UCSD-AML1 (cell line): ENCODE data around the gene CCDC24.

ENCODE experiments used
- DNase-seq: peaks from one replicate; lab custom pipeline; 2025; ENCODE audit not compliant: unreplicated experiment; lab: John Stamatoyannopoulos, UW

The CCDC24 gene

DNA sequence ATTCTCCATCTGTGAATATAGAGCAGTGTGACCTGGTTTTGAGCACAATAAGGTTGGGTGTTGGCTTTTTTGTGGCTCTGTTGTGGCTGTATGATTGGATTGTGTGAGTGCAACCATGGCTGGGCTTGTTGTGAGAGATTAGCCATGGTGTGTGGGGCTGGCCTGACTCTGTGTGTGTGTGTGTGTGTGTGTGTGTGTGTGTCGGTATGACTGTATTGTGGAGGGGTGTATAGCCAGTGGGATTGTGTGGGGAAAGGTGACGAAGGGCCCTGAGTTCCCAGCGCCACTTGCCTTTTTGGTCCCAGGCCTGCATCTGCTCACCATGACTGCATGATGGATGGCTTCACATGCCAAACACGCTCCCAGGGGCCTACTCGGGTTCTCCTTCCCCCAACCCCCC, 45.8 kb downstream of the CCDC24 start:
- no peak for DNase-seq

DNA sequence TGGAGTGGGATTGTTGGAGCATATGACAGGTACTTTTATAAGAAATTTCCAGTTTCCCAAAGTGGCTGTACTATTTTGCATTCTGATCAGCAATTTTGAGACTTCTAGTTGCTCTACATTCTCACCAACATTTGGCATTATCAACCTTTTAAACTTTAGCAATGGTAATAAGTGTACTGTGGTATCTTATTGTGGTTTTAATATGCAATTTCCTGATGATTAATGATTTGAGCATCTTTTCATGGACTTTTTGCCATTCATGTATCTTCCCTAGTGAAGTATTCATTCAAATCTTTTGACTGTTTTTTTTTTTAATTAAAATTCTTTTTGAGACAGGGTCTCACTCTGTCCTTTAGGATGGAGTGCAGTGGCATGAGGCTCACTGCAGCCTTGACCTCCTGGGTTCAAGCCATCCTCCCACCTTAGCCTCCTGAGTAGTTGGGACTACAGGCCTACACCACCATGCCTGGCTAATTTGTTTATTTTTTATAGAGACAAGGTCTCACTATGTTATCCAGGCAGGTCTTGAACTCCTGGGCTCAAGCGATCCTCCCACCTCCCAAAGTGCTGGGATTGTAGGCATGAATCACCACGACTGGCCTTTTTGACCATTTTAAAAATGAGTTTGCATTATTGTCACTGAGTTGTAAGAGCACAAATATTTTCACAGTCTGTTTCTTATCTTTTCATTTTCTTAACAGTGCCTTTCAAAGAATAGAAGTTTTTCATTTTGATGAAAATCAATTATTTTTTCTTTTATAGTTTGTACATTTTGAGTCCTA, 47.7 kb downstream of the CCDC24 start:
- DNase-seq: no peak

DNA sequence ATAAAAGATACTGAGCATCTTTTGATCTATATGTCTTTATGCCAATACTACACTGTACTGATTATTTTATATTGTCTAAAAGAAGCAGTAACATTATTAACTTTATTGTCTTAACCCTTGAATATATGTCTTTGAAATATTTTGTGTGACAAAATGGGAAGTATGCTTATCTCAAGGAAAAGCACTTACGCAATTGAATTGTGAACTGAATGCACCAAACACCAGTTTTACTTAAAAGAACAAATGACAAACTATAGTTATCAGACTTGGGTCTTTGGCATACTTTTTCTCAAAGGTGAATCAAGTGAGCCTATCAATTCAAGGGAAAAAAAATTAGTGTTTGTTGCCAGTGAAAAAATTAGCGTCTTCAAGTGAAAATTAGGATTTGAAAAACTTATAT, 49.0 kb downstream of the CCDC24 start:
- no peak for DNase-seq

DNA sequence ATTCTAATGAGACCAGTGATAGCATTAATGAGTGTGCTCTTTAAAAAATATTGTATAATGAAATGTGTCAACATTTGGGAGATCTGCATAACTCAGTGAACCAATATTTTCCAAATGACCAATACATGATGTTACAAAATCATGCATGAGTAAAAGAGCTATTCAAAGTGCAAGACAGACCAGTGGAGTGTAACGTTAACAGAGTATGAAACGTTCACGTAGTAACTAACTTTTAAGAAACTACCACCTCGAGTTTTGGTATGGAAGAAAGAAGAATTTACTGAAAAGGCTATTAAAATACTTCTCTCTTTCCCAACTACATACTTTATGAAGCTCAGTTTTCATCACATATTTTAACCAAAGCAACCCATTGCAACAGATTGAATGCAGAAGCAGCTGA, 49.4 kb downstream of the CCDC24 start:
- DNase-seq: no peak

DNA sequence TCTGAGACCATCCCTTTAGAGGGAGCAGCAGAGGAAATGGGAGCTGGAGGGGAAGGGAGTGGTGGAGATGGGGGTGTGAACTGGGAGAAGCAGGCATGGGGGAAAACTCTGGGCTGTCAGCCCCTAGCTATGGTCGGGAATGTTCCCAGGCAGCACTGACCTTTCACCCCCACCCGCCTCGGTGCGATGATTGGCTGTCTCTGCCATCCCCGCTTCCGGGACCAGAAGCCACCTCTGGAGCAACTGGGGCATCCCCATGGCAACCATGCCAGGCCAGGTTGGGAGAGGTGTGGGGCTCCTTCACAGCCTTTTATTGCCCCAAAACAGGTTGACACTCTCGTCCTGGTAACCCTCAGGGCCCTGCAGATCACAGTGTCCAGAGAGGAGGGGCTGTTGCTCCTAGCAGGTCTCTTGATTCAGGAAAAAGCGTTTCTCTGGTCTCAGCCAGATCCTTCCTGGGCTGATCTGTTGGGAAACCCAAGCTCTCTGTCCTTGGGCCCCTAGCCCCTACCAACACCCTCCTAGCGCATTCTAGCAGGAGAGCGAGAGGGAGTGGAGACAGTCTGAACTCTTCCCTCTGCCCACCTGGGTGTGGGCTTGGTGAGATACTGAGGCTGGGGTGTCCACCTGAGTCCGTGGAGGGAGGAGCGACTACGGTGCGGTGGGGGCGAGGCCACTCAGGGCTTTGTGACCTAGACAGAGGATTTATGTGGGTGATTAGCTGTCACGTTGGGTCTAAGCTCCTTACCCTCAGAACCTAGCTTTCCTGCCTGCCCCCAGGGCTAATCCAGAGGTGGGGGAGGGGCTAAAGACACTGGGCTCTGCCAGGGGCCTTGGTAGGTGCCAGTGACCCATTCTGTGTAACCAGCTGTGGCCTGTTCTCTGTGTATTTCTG, 52.0 kb downstream of the CCDC24 start:
- no peak for DNase-seq

DNA sequence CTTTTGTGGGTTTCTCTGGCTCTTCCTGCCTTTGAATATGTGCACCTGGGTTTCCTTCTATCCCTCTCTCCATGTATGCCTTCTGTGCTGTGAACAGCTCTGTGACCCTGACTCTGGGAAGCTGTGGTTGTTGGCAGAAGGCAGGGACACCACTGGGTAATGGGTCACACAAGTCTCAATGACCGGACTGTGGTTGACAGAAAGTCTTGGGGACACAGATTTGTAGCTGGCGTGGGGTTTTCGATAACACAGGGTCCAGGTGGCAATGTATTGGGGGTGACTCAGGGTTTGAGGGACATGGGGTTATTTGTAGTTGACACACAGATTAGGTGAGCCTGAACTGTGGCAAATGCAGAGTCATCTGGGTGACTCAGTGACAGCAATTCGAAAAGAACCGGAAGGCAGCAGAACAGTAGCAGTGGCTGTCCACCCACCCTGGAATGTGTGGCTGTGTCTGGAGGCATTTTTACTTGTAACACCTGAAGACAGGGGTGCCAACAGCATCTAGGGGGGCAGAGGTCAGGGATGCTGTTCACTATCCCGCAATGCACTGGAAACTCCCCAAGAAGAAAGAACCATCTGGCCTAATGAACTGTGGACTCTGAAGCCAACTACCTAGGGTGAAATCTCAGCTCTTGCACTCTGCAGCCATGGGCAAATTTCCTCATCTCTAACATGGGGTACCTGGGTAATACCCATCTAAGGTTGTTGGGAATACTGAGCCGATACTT, 52.8 kb downstream of the CCDC24 start:
- DNase-seq: no peak

DNA sequence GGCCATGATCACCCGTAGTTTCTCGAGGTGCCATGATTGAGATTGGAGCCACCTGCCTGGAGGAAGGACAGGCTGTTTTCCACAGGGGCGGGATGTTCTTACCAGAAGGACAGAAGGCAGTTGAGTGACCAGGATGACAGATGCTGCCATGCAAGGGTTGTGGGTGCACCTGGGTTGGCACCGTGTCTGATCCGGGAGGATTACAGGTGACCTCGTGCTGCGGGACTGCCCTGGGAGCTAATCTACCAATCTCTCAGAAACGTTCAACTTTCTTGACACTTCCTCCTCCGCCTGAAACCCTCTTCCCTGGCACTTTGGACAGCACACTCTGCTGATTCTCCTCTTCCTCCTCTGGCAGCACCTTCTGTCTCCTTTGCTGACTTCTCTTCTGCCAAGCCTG, 53.7 kb downstream of the CCDC24 start:
- no peak for DNase-seq
